H1 (cell line): ENCODE results near the gene PEX6. TPM values are rescaled to one million over a fixed set of nuclear protein-coding genes. Genes with fewer than 3 reads are reported as not detected.

Source experiments
- CEBPB ChIP-seq: IDR thresholded peaks from 2 replicates; pipeline ENCODE4 v1.6.1; 2012; ENCODE audit warnings: low read depth, low read length
- SP1 ChIP-seq: IDR thresholded peaks from 2 replicates; pipeline ENCODE4 v1.6.1; 2011; ENCODE audit warnings: low read depth, low read length
- polyA plus RNA-seq, 7 experiments: library from polyadenylated mRNA; depleted of rRNA in 3 of 7; stranded (reverse) in 5 of 7; unstranded in 2 of 7; fragments of >200 nt in 5 of 7; fragments of 200-250 nt in 2 of 7; gene quantifications; 1 replicate in 5 of 7; 2 replicates in 1 of 7; 4 replicates in 1 of 7; pipeline versions ENCODE4 v1.2.1 to v1.2.3, GENCODE V29; 2011 to 2013; ENCODE audit warnings: missing spikeins in 2 of 7, mixed read lengths in 2 of 7
- total RNA-seq: library from RNA; stranded (reverse); fragmentation: NEBNext Ultra II Directional; extraction: Animal tissue kit (Norgen Biotek cat#: 25700); gene quantifications from 2 replicates; pipeline ENCODE4 v1.2.1, GENCODE V29; 2021
- TF ChIP-seq, protein P1 (sequence below): fragments of 300-600 bp; sonication (generic); IDR thresholded peaks from 2 replicates; pipeline ENCODE4 v1.7.1; 2012; ENCODE audit warnings: low read length, moderate library complexity, mild to moderate bottlenecking, inconsistent platforms; ENCODE audit not compliant: insufficient replicate concordance
- TF ChIP-seq, protein P2 (sequence below): IDR thresholded peaks from 2 replicates; pipeline ENCODE4 v1.6.1; 2012; ENCODE audit warnings: low read length, inconsistent platforms

PEX6 gene
- total and polyA plus RNA-seq, 2 of the 8 experiments (the other 6 are each of a cell fraction or from before 2014, with no cell fraction given): 6.4 to 12.5 TPM

GRCh38 chr6:42971746-42972327, 7.1 kb downstream of the PEX6 start (continued):
- TF ChIP-seq, protein P1, sequence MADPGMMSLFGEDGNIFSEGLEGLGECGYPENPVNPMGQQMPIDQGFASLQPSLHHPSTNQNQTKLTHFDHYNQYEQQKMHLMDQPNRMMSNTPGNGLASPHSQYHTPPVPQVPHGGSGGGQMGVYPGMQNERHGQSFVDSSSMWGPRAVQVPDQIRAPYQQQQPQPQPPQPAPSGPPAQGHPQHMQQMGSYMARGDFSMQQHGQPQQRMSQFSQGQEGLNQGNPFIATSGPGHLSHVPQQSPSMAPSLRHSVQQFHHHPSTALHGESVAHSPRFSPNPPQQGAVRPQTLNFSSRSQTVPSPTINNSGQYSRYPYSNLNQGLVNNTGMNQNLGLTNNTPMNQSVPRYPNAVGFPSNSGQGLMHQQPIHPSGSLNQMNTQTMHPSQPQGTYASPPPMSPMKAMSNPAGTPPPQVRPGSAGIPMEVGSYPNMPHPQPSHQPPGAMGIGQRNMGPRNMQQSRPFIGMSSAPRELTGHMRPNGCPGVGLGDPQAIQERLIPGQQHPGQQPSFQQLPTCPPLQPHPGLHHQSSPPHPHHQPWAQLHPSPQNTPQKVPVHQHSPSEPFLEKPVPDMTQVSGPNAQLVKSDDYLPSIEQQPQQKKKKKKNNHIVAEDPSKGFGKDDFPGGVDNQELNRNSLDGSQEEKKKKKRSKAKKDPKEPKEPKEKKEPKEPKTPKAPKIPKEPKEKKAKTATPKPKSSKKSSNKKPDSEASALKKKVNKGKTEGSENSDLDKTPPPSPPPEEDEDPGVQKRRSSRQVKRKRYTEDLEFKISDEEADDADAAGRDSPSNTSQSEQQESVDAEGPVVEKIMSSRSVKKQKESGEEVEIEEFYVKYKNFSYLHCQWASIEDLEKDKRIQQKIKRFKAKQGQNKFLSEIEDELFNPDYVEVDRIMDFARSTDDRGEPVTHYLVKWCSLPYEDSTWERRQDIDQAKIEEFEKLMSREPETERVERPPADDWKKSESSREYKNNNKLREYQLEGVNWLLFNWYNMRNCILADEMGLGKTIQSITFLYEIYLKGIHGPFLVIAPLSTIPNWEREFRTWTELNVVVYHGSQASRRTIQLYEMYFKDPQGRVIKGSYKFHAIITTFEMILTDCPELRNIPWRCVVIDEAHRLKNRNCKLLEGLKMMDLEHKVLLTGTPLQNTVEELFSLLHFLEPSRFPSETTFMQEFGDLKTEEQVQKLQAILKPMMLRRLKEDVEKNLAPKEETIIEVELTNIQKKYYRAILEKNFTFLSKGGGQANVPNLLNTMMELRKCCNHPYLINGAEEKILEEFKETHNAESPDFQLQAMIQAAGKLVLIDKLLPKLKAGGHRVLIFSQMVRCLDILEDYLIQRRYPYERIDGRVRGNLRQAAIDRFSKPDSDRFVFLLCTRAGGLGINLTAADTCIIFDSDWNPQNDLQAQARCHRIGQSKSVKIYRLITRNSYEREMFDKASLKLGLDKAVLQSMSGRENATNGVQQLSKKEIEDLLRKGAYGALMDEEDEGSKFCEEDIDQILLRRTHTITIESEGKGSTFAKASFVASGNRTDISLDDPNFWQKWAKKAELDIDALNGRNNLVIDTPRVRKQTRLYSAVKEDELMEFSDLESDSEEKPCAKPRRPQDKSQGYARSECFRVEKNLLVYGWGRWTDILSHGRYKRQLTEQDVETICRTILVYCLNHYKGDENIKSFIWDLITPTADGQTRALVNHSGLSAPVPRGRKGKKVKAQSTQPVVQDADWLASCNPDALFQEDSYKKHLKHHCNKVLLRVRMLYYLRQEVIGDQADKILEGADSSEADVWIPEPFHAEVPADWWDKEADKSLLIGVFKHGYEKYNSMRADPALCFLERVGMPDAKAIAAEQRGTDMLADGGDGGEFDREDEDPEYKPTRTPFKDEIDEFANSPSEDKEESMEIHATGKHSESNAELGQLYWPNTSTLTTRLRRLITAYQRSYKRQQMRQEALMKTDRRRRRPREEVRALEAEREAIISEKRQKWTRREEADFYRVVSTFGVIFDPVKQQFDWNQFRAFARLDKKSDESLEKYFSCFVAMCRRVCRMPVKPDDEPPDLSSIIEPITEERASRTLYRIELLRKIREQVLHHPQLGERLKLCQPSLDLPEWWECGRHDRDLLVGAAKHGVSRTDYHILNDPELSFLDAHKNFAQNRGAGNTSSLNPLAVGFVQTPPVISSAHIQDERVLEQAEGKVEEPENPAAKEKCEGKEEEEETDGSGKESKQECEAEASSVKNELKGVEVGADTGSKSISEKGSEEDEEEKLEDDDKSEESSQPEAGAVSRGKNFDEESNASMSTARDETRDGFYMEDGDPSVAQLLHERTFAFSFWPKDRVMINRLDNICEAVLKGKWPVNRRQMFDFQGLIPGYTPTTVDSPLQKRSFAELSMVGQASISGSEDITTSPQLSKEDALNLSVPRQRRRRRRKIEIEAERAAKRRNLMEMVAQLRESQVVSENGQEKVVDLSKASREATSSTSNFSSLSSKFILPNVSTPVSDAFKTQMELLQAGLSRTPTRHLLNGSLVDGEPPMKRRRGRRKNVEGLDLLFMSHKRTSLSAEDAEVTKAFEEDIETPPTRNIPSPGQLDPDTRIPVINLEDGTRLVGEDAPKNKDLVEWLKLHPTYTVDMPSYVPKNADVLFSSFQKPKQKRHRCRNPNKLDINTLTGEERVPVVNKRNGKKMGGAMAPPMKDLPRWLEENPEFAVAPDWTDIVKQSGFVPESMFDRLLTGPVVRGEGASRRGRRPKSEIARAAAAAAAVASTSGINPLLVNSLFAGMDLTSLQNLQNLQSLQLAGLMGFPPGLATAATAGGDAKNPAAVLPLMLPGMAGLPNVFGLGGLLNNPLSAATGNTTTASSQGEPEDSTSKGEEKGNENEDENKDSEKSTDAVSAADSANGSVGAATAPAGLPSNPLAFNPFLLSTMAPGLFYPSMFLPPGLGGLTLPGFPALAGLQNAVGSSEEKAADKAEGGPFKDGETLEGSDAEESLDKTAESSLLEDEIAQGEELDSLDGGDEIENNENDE: no peak
- TF ChIP-seq CEBPB (no peak), SP1 (no peak)
- TF ChIP-seq, protein P2, sequence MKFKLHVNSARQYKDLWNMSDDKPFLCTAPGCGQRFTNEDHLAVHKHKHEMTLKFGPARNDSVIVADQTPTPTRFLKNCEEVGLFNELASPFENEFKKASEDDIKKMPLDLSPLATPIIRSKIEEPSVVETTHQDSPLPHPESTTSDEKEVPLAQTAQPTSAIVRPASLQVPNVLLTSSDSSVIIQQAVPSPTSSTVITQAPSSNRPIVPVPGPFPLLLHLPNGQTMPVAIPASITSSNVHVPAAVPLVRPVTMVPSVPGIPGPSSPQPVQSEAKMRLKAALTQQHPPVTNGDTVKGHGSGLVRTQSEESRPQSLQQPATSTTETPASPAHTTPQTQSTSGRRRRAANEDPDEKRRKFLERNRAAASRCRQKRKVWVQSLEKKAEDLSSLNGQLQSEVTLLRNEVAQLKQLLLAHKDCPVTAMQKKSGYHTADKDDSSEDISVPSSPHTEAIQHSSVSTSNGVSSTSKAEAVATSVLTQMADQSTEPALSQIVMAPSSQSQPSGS: no peak
